Measurements from ENCODE around the gene S100A14. TPM values are rescaled to one million over a fixed set of nuclear protein-coding genes. Genes with fewer than 3 reads are reported as not detected.

The S100A14 gene
- total and polyA plus RNA-seq, 2 of the 4 experiments (the other 2 are of a cell fraction) = 0.10 TPM; not detected in 1

DNA sequence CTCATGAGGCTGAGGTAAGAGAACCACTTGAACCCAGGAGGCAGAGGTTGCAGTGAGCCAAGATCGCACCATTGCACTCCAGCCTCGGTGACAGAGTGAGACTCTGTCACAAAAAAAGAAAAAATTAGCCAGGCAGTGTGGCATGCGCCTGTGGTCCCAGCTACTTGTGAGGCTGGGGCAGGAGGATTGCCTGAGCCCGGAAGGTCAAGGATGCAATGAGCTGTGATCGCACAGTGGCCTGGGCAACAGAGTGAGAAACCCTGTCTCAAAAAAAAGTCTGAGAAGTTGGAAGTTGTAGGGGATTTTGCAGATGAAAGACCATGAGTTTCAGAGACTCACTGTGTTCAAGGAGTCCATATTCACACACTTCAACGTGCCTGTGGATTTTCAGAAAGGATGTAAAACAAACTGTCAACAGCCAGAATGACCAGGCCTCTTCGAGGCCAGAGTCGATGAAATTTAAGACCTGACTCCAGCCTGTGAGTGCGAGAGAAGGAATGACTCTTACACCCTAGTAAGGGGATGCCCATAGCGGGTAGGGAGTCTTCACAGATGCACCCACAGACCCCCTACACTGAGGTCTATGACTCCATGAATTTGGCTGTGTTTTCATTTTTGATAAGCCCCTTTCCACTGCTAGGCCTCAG, 9.0 kb upstream of the S100A14 start:
- H2AK9ac ChIP-seq (replicated peaks; ENCODE audit: low read depth, low read length, poor library complexity) = peak overlapping the region; percentile 45
- TF ChIP-seq CEBPB (IDR thresholded peaks at IDR 0.05; ENCODE audit: low read depth, low read length) (no peak), SMC3 (IDR thresholded peaks at IDR 0.05; ENCODE audit: low read depth, low read length) (no peak), MAFK (IDR thresholded peaks at IDR 0.05; ENCODE audit: low read depth, low read length) (no peak), RFX5 (IDR thresholded peaks at IDR 0.05; ENCODE audit: low read depth, low read length) (no peak), FOS (IDR thresholded peaks at IDR 0.05; ENCODE audit: low read depth, low read length) (no peak), RAD21 (IDR thresholded peaks at IDR 0.05; ENCODE audit: low read length) (no peak), CHD1 (IDR thresholded peaks at IDR 0.05; ENCODE audit: low read depth, low read length) (no peak), RCOR1 (IDR thresholded peaks at IDR 0.05; ENCODE audit: insufficient replicate concordance, low read length) (no peak), NFE2L2 (IDR thresholded peaks at IDR 0.05; ENCODE audit: low read depth, low read length) (no peak)
- TF ChIP-seq, protein P1, sequence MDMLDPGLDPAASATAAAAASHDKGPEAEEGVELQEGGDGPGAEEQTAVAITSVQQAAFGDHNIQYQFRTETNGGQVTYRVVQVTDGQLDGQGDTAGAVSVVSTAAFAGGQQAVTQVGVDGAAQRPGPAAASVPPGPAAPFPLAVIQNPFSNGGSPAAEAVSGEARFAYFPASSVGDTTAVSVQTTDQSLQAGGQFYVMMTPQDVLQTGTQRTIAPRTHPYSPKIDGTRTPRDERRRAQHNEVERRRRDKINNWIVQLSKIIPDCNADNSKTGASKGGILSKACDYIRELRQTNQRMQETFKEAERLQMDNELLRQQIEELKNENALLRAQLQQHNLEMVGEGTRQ (IDR thresholded peaks at IDR 0.05; ENCODE audit: low read depth, low read length) = no peak
- H3K4me2 ChIP-seq (ENCODE audit: low read depth, low read length) = no peak overlapping the region; the same call in 1 of the 2 replicates
- H2BK20ac ChIP-seq (ENCODE audit: low read depth, low read length) = no peak overlapping the region
- no TSS peak for BruUV-seq (replicated peaks)
- peaks cover 27% of the 10 kb centered on the region for H3K9me1 ChIP-seq (ENCODE audit: insufficient read depth, low read length)
- H3K79me1 ChIP-seq (ENCODE audit: low read depth in 1 of 2, low read length in 2 of 2) = peaks cover 24 to 41% of the 10 kb centered on the region in 2 experiments
- peaks cover 16% of the 10 kb centered on the region for H3K36me3 ChIP-seq (ENCODE audit: control insufficient read depth, insufficient read depth, low read length)
- H4K20me1 ChIP-seq (ENCODE audit: insufficient read depth, low read length) = no peaks in the 10 kb centered on the region
- H4K5ac ChIP-seq (ENCODE audit: low read depth, low read length) = no peak overlapping the region
- POLR2A ChIA-PET (ENCODE audit: unreplicated experiment) = no interaction called here
- H3K4ac ChIP-seq (ENCODE audit: low read depth, low read length) = peak overlapping the region; percentile 60; the same call in 1 of the 2 replicates
- no peak overlapping the region for H3K18ac ChIP-seq (ENCODE audit: low read depth, low read length)
- peak overlapping the region; percentile 7; the same call in 1 of the 2 replicates for H2AK5ac ChIP-seq (ENCODE audit: low read depth, low read length)
- H3K9me3 ChIP-seq (ENCODE audit: control insufficient read depth, insufficient read depth, low read length) = no peaks in the 10 kb centered on the region
- no peak overlapping the region for H3K56ac ChIP-seq (ENCODE audit: extremely low read depth, insufficient read depth, low read length)
- peak overlapping the region; percentile 48; the same call in 1 of the 2 replicates for H3K14ac ChIP-seq (replicated peaks; ENCODE audit: low read depth, low read length)
- H3K27ac ChIP-seq (ENCODE audit: insufficient read depth, low read length) = no peak overlapping the region
- no peak overlapping the region for H3K9ac ChIP-seq (ENCODE audit: low read depth, low read length)
- ATAC-seq (ENCODE audit: low read depth) (no peak), DNase-seq (no peak)
- no peak overlapping the region for H2AFZ ChIP-seq (replicated peaks; ENCODE audit: low read length, poor library complexity)
- CTCF ChIA-PET = interaction anchor here (1.5 kb wide), 1 partner anchor 52 kb away, joined by 3 read pairs; no protein-coding TSS in a partner anchor
- H3K4me3 ChIP-seq (ENCODE audit: insufficient read depth, low read depth, low read length) = no peak overlapping the region
- dilution Hi-C loops (cut with HindIII; ENCODE audit: low sequenced_read_pairs, unreplicated experiment) = no loop called here
- no peak overlapping the region for H2BK120ac ChIP-seq (ENCODE audit: low read depth, low read length)
- no peaks in the 10 kb centered on the region for H3K27me3 ChIP-seq (ENCODE audit: control insufficient read depth, insufficient read depth, low read length)
- in situ Hi-C loops (cut with MboI; ENCODE audit: low sequenced_read_pairs) = no loop called here
- H3K4me1 ChIP-seq (ENCODE audit: control insufficient read depth, insufficient read depth, low read length) = peaks cover 14% of the 10 kb centered on the region
- H2BK5ac ChIP-seq (ENCODE audit: low read depth, low read length, poor library complexity, severe bottlenecking) = no peak overlapping the region
- H3K23ac ChIP-seq (ENCODE audit: low read depth, low read length) = peak overlapping the region; percentile 60
- H2BK15ac ChIP-seq (ENCODE audit: low read depth, low read length) = 0 out of 3 replicates have a peak overlapping the region, but pooled peaks have one; percentile 11
- H4K91ac ChIP-seq (ENCODE audit: insufficient read depth, low read depth, low read length) = 0 out of 2 replicates have a peak overlapping the region, but pooled peaks have one; percentile 3
- intact Hi-C loops (cut with micrococcal nuclease) = loop anchor here (5.0 kb wide), 1 partner anchor 93 kb away; no protein-coding TSS in a partner anchor
- peak overlapping the region in 1 of 2 experiments; percentile 5; a peak in 1 of 4 replicates for H4K8ac ChIP-seq (ENCODE audit: low read depth in 2 of 2, low read length in 2 of 2)
- 80% methylated on average over 2 of the region's 10 CpGs; no CpG with 5 or more reads in 1 of the 2 experiments for WGBS, 2 experiments (ENCODE audit: extremely low coverage in 2 of 2, insufficient read length in 1 of 2)
